HuH-7 (cell line): ENCODE data around the gene STAT4.

ENCODE experiments used
- DNase-seq: peaks from one replicate; pipeline ENCODE4 v3.0.0; 2011; ENCODE audit warnings: low spot score

Gene STAT4

GRCh38 chr2:190994148-190994547 lies 156.6 kb downstream of the STAT4 start:
- no peak for DNase-seq

GRCh38 chr2:190993292-190993643 lies 157.5 kb downstream of the STAT4 start:
- no peak for DNase-seq

GRCh38 chr2:190990132-190990531 lies 160.7 kb downstream of the STAT4 start:
- no peak for DNase-seq

- DNase-seq = no peak
Observed at GRCh38 chr2:190988910-190989309, 161.9 kb downstream of the STAT4 start.

GRCh38 chr2:190987938-190988337 lies 162.9 kb downstream of the STAT4 start:
- DNase-seq = no peak

GRCh38 chr2:190987116-190987515 lies 163.7 kb downstream of the STAT4 start:
- no peak for DNase-seq

GRCh38 chr2:190986221-190986953 lies 164.4 kb downstream of the STAT4 start:
- DNase-seq = no peak

GRCh38 chr2:190984595-190984994 lies 166.2 kb downstream of the STAT4 start:
- no peak for DNase-seq

GRCh38 chr2:190982262-190983034 lies 168.3 kb downstream of the STAT4 start:
- DNase-seq = no peak

GRCh38 chr2:190981733-190982132 lies 169.1 kb downstream of the STAT4 start:
- no peak for DNase-seq

GRCh38 chr2:190981333-190981732 lies 169.5 kb downstream of the STAT4 start:
- DNase-seq = no peak

- DNase-seq = no peak
Observed at GRCh38 chr2:190980630-190981209, 170.1 kb downstream of the STAT4 start.

- DNase-seq = no peak
Observed at GRCh38 chr2:190979906-190980629, 170.7 kb downstream of the STAT4 start.
